DND-41 (cell line): Measurements from ENCODE around the gene FKBP8.

ENCODE experiments used
- CTCF ChIP-seq: IDR thresholded peaks from 2 replicates; pipeline ENCODE4 v1.5.1; 2012; ENCODE audit warnings: borderline replicate concordance, low read length, moderate library complexity, mild to moderate bottlenecking; ENCODE audit not compliant: poor library complexity, severe bottlenecking; ENCODE audit errors: extremely low read depth
- EZH2 ChIP-seq: IDR thresholded peaks from 3 replicates; pipeline ENCODE4 v1.6.1; 2012; ENCODE audit warnings: borderline replicate concordance, low read depth, mild to moderate bottlenecking, moderate library complexity, low read length, inconsistent platforms; ENCODE audit not compliant: severe bottlenecking

- peak; percentile 29 for TF ChIP-seq CTCF
- TF ChIP-seq EZH2: no peak
These were observed 572 bp upstream of the FKBP8 start for GRCh38 chr19:18543814-18544475.
